ENCODE results near the gene TMEM163.

DNA sequence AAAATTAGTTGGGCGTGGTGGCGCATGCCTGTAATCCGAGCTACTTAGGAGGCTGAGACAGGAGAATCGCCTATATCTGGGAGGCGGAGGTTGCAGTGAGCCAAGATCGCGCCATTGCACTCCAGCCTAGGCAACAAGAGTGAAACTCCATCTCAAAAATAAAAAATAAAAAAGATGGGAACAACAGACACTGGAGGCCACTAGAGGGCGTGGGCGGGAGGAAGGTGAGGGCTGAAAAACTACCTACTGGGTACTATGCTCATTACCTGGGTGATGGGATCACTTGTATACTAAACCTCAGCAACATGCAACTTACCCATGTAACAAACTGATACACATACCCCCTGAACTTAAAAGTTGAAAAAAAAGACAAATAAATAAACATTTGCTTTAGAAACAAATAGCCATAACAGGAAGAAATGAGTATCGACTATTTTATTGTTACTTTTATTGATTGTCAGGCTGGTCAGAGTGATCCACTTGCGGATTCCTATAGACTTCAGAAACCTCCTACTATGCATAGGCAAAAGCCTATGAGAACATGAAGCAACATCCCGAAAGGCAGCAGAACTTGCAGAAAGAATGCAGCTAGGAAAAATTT is 61.0 kb downstream of the TMEM163 start:
- no peak for TF ChIP-seq POLR2AphosphoS5 (IDR thresholded peaks at IDR 0.05)
- no peak for TF ChIP-seq CTCF (IDR thresholded peaks at IDR 0.05)
